GM19397 (cell line): Measurements from ENCODE around the gene TMEM167A.
"Not testable (repeated sequence)": the region's sequence is repeated elsewhere in the genome, so short reads cannot be mapped to it uniquely, and the experiment has no call there.

Experiments used
- ATAC-seq: cut with Tn5 transposase; IDR thresholded peaks from one replicate; pipeline ENCODE4 v1.9.1; 2021; ENCODE audit warnings: mild to moderate bottlenecking, moderate library complexity; ENCODE audit not compliant: unreplicated experiment

TMEM167A gene

DNA sequence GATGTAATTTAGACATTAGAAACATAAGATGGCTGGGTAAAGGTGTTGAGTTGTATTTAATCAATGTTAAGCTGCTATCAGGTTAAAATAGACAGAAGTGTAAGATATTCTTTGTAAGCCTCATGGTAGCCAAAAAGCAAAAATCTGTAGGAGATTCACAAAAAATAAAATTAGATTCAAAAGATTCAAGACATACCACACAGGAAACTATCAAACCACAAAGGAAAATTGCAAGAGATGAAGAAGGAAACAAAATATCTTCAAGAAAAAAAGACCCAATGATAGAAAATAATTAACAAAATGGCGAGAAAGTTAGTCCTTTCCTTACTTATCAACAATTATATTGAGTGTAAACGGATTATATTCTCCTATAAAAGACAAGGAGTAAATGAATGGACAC is 15.4 kb upstream of the TMEM167A start:
- ATAC-seq: no peak

DNA sequence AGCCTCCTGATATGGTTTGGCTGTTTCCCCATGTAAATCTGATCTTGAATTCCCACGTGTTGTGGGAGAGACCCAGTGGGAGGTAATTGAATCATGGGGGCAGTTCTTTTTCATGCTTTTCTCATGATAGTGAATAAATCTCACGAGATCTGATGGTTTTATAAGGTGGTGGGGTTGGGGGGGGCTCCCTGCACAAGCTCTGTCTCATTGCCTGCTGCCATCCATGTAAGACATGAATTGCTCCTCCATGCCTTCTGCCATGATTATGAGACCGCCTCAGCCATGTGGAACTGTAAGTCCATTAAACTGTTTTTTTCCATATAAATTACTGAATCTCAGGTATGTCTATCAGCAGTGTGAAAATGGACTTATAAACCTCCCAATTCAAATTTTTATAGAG is 13.0 kb upstream of the TMEM167A start:
- no peak for ATAC-seq

DNA sequence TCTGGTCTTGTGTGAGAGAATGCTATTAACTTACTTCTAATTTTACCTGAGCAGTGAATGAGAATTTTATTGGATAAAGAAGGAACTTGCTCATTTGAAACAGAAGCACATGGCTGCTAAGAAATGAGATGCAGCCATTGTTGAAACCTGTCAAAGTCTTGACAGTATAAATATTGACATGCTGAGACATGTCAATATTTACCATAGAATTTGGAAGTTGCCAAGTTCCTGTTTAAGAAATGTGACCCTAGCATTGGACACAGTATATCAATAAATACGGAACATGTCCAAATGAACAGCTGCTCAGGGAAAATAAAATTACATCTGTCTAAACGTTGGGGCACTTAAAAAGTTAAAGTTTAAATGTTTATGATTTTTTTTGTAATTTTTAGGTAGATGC is 7.9 kb upstream of the TMEM167A start:
- ATAC-seq: no peak

DNA sequence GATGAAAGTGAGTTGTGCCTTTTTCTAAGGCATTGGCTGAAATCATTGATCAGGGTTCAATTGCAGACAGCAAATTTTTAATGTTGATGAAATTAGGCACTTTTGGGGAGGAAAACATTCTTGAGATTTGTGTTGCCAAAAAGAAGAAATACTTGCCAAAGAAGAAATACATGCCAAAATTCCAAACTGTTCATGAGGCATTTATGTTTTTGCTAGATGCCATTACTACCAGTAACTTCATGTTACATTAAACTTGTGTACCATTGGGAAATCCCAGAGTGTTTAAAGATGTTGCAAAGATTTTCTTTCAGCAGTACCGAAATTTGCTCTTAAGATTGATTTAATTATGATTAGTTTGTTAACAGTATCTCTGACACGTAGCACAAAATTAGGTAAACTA is 7.1 kb upstream of the TMEM167A start:
- ATAC-seq: no peak

DNA sequence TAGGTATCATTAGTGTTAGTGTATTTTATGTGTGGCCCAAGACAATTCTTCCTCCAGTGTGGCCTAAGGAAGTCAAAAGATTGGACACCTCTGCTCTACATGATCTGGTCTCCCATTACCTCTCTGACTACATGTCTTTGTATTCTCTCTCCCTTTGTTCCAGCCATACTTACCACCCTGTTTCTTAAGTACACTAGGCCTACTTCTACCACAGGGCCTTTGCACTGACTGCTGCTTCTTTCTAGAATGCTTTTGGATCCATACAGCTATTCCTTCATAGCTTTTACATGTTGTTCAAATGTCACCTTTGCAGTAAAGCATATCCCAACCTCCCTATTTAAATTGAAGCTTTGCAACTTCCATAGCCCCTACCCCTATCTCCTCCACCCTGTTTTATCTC is 5.6 kb upstream of the TMEM167A start:
- no peak for ATAC-seq

DNA sequence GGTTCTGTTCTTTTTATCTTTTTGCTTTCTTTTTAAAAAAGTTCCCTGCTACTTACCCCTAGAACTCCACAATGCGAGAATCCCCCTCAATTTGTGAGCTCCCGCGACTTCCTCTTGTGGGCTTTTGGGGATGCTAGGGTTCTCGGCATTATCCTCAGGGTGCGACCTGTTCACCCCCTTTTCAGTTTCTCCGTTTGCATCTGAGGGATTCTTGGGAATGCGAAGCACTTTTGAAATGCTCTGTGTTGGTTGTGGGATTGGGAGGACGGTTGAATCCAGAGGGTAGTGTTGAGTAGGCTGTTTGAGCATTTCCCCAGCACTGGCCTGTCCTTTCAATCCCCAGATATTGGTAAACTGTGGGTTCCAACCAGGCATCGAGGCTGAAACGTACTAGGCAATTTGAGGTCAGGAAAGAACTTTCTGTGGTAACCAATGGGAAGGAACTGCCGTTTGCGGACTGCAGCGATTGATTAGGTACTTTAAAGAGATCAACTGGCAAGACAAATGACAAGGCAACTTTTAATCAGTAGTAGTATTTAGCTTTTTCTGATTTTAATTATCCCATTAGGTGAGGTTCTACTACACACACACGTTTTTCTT is 568 bp upstream of the TMEM167A start:
- peak; percentile 2 for ATAC-seq

DNA sequence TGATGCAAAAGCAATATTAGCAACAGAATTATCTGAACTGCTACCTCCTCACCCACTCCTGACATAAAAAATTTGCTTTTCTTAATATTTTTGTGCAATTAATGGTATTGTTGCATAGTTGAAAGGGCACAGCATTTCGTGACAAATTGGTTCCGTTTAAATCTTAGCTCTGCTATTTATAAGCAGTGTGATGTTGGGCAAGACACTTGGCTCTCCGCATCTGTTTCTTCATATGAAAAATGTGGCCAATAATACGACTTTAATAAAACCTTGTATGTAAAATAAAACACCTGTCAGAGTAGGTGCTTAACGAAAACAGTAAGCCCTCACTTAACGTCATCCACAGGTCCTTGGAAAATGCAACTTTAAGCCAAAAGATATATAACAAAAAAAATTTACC is 4.2 kb downstream of the TMEM167A start:
- ATAC-seq: no peak

DNA sequence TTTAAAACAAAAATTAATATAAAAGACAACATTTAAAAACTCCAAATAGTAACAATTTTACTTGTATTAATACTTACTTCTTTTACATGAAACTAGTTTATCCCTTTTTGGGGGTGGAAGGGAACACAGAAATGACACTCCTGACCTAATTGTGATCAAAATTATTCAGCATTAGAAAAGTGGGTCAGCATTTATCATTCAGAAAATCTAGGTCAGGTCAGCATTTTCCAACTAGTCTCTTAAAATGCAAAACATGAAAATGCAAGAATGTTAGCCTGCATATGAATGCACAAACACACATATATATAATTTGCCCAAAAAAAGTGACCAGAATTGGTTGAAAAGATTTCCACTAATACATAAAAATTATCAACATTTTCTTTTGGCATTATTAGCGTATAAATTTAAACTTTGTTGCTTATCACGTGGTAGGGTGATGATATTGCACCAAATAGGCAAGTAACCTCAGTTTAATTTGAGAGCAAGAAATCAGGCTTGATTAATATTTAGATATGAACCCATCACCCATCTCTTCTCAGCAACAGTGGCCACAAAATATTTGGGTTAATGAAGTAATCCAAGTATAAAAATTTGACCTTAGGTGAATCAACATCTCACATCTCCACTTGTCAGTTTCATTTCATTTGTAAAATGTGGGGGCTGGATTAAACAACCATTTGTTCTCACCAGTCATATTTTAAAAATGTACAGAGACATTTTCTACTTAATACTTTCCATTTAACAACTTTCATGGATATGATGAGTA is 5.7 kb downstream of the TMEM167A start:
- ATAC-seq: no peak

DNA sequence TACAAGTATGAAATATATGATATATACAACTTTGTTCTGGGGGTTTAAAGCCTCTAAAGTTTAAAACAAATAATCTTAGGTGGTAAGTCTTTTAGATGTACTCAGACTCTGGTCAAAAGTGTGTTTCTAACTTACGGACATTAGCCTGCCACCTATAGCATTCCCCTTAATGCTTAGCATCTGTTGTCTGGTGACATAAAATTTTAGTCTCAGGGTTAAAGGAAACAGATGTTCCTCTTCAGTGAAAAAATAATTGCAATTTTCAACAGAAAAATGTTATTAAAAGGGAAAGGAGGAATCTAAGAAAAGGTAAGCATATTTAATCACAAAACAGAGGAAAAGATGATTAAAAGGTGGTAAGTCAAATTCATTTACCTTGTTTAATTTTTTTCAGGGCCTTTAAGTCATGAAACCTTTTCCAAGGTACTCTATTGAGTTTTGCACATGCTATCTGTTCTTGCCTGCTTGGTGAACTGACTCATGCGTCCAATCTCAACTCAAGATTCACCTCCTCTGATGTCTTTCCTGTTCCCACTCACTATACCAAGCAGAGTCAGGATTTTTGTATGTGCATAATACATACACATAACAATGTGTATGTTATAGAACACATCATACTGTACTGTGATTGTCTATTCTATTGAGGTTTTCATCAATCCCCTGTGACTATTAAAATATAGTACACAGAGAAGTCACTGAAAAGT is 7.9 kb downstream of the TMEM167A start:
- ATAC-seq: no peak

DNA sequence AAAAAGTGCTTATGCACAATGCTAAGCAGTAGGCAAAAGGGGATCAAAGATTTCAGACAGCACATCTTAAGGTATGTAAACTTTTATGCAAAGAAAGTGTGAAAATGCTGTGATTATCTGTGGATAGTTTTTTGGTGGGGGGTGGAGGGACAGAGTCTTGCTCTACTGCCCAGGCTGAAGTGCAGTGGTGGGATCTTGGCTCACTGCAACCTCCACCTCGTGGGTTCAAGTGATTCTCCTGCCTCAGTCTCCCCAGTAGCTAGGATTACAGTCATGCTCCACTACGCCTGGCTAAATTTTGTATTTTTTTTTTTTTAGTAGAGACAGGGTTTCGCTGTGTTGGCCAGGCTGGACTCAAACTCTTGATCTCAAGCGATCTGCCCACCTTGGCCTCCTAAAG is 9.8 kb downstream of the TMEM167A start:
- not testable (repeated sequence) for ATAC-seq

DNA sequence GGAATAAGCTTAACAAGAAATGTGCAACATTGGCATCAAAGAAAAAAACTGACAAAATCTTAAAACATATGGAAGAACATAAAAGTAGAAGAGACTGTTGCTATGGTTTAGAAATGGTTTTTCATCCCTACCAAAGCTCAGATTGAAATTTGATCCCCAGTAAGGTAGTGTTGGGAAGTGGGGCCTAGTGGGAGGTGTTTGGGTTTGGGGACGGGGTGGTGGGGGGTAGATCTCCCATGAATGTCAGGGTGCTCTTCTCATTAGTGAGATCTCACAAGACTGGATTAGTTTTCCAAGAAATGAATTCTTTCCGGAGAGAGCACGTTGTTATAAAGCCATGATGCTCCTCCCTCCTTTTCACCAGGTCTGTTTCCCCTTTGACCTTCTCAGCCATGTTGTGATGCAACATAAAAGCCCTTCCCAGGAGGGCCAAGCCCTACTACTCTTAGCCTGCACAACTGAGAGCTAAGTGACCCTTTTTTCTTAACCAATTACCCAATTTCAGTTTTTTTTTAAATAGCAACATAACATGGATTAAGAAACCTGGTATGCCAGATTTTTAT is 10.6 kb downstream of the TMEM167A start:
- ATAC-seq: no peak

DNA sequence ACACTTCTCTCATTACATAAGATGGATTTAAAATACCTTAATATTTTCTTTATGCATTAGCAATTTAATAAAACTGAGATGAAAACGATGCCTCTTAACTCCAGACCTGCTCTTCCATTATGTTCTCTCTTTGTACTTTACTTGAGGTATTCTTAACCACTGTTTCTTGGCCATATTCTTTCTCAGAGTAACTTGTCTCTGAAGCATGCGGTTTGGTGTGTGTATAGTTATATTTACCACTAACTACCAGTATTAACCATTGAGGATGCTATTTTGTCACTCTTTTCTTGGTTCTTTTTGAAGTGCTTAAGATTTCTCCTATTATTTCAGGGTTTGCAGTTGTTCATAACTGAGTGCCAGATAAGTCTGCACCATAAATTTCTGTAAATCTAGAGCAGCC is 17.9 kb downstream of the TMEM167A start:
- ATAC-seq: no peak

DNA sequence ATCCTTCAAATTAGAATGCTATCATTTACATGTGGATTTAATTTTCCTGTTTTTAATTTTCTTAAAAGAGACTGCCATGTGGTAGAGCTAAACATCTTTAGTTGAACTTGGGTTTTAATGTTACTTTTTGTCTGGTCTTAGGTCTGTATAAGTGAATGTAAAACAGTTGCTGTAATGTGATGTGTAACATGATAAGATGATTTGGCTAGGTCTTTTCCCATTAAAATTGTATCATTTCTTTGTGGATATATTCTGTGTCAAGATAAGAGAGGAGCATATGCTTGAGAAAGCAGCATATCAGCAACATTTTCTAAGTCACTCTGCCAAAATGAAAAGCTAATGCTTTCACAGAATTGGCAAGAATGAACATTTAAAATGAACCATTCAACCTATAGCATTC is 18.5 kb downstream of the TMEM167A start:
- no peak for ATAC-seq

DNA sequence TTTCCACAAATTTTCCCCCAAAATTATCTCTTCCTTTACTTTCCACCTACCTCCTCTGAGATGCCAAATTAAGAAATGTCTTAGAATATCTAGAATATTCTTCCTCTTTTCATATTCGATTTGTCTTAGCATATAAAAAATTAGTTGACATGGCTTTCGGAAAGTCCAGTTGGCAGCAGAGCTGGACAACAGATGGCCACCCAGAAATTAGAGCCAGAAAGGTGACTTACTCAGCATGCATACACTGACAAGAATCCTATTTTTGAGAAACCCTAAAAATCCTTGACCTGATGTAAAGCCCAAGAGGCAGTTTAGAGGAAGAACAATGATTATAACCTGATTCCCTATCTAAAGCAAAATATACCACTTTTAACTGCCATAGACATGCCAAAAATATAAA is 22.0 kb downstream of the TMEM167A start:
- no peak for ATAC-seq

DNA sequence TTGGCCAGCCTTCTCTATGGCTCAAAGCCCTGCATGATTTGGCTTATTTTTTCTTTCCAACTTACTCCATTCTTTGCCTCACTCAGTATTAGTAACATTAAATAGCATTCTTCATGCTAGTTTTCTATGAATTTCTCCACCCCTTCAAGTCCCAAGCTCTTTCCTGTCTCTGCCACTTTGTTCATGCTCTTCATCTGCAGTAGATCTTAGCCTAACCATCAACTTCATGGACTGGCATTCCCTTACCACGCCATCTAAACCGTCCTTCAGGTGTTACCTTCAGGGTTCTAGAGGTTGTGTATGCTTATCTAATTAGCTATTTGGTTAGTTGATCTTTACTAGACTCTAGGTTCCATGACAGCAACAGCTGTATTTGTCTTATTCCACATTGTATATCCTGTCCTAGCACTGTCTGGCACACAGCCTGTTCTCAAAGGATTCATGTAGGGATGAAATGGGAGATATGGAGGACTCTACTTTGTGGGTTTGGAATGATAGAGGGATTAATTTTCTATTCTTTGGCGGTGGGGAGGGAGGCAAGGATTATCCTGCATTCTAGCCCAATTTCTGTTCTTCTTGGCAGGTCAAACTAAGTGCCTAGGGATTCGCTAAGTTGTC is 26.4 kb downstream of the TMEM167A start:
- no peak for ATAC-seq

DNA sequence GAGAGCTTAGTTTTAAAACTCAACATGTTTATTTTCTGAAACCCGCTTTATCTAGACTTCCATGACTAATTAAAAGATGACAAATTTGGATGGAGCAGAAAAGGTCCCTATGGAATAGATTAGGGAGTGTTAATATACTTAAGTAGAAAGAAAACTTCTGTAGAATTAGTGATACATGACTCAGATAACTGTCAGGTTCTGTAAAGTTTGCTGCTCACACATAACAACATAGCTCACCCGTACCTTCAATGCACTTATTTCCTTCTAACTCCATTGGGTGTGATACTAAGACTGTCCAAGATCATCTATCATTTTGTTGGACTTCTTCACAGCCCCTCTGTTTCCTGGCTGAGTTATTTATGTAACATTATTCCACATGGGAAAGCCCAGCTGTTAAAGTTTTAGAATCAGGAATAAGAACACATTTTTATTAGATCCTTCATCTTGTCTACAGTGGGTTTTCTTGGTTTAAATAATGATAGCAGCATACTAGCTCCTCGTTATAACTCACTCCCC is 27.8 kb downstream of the TMEM167A start:
- ATAC-seq: no peak

DNA sequence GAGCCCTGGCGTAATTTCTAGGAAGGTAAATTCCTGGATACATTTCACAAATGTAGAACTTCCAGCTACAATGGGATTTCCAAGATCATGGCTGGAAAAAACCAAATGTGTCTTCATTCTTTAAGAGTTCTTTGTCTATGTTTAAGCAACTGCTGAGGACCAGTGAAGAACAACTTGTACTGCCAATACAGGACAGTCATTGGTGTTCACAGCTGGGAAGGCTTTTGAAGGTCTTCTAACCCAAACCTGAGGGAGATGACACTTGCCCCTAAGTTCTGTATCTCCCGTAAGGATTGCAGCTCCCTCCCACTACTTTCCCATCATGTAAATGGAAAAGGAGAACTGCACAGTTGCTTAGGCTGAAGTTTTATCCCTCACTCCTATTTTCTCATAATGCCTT is 28.4 kb downstream of the TMEM167A start:
- no peak for ATAC-seq

DNA sequence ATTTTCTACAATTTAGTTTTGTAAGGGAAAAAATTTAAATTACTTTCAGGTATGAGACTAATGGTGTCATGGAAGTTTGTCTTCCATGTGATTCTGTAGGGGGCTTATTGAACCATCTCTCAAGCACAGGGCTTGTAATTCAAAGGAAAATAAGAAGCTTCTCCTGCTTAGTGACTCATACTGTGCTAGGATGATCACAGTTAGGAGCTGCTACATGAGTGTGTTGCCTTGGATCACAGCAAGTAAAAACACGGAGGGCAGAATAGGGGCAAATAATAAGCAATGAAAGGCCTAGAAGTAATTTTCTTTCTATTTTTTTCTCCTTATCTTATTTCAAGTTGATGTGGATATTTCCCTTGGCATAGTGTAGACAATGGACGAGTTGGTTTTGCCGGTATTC is 28.9 kb downstream of the TMEM167A start:
- ATAC-seq: no peak

DNA sequence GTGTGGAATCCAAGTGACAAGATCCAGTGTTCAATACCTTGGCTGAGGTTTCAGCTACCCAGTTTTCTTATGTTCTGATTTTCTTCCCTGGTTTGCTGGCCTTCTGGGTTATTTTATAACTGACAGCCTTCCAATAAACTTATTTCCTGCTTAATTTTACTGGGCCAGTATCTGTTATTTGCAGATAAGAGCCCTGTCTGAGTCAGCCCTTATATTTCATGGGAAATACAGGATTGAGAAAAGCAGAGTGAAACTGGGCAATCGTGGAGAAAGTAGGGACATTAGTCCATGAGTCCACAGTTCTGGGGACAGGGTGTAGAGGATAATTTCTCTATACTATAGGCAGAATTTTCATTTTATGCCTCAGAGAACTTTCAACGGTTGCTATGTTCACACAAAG is 32.3 kb downstream of the TMEM167A start:
- no peak for ATAC-seq

DNA sequence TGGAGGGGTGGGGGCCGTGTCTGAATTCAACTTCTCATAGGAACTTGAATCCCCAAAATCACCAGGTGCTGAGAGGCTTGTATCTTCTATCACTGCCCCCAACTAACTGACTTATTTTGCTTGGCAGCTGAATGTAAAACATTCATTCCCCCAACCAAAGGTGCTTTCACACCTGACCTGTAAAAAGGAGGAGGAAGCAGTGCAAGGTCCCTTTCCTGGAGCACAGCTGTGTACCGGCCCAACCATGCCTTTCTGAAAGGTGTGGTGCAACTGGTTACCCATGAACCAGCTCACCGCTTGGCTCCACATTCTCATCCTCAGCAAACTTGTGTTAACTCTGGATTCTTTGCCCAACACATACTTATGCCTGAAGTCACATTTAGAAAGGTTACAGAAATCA is 34.7 kb downstream of the TMEM167A start:
- no peak for ATAC-seq

DNA sequence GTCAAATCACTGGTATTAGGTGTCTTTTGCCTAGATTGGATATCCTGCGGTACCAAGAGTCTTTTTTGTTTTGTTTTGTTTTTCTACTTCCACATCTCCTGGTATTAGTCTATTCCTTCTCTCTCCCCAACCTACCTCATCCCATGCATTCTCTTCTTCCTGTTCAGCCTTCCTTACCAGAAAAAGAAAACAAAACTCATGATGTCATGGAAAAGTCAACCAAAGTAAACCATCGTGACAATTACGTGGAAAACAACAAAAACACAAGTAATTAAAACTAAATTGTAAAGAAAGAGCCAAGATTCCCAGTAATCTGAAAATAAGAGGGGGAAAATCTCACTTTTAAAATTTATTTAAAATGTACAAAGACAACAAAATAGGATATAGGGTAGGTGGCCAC is 38.3 kb downstream of the TMEM167A start:
- ATAC-seq: no peak
